ENCODE measurements around the gene CYTH1. TPM values are rescaled to one million over a fixed set of nuclear protein-coding genes. Genes with fewer than 3 reads are reported as not detected.

CYTH1 gene
- total RNA-seq, 1 experiment from 2014 or later: 40.3 TPM

GRCh38 chr17:78797691-78798585, 15.9 kb upstream of the CYTH1 start:
- Histone ChIP-seq H3K4me1 (replicated peaks; ENCODE audit: insufficient read depth) (no peaks in the 10 kb centered on the region), H3K4me2 (no peak overlapping the region), H3K27me3 (ENCODE audit: insufficient read depth, low read depth) (no peaks in the 10 kb centered on the region), H2AFZ (no peak overlapping the region), H3K9me3 (ENCODE audit: insufficient read depth, low read depth) (no peaks in the 10 kb centered on the region), H3K79me2 (ENCODE audit: low read depth) (no peaks in the 10 kb centered on the region), H3K27ac (no peak overlapping the region), H3K36me3 (ENCODE audit: low read depth) (no peaks in the 10 kb centered on the region), H3K9me2 (ENCODE audit: insufficient read depth) (no peaks in the 10 kb centered on the region), H3F3A (ENCODE audit: insufficient read depth, low read depth) (no peaks in the 10 kb centered on the region), H3K4me3 (no peak overlapping the region), H4K20me1 (ENCODE audit: insufficient read depth) (peaks cover 4% of the 10 kb centered on the region)
- ChIA-PET CTCF (no interaction called here), POLR2A (ENCODE audit: unreplicated experiment) (no interaction called here)
- no peak for DNase-seq
- TF ChIP-seq CTCF (conservative IDR thresholded peaks at IDR 0.05) (no peak), EZH2 (IDR thresholded peaks at IDR 0.05; ENCODE audit: low read depth) (no peak)
- intact Hi-C loops (cut with micrococcal nuclease; ENCODE audit: unreplicated experiment): loop anchor here (2.0 kb wide), 1 partner anchor 301 kb away; no protein-coding TSS in a partner anchor
- no TSS peak for BruUV-seq (replicated peaks)

GRCh38 chr17:78797213-78797612, 15.1 kb upstream of the CYTH1 start:
- ChIA-PET POLR2A (ENCODE audit: unreplicated experiment) (no interaction called here), CTCF (no interaction called here)
- Histone ChIP-seq H3K27me3 (ENCODE audit: insufficient read depth, low read depth) (no peaks in the 10 kb centered on the region), H3K27ac (no peak overlapping the region), H2AFZ (no peak overlapping the region), H3K4me3 (no peak overlapping the region), H4K20me1 (ENCODE audit: insufficient read depth) (peaks cover 4% of the 10 kb centered on the region), H3K4me2 (no peak overlapping the region), H3K79me2 (ENCODE audit: low read depth) (no peaks in the 10 kb centered on the region), H3K9me3 (ENCODE audit: insufficient read depth, low read depth) (no peaks in the 10 kb centered on the region), H3K9me2 (ENCODE audit: insufficient read depth) (no peaks in the 10 kb centered on the region), H3F3A (ENCODE audit: insufficient read depth, low read depth) (no peaks in the 10 kb centered on the region), H3K4me1 (replicated peaks; ENCODE audit: insufficient read depth) (no peaks in the 10 kb centered on the region), H3K36me3 (ENCODE audit: low read depth) (no peaks in the 10 kb centered on the region)
- BruUV-seq (replicated peaks): no TSS peak
- DNase-seq: no peak
- intact Hi-C loops (cut with micrococcal nuclease; ENCODE audit: unreplicated experiment): no loop called here
- TF ChIP-seq EZH2 (IDR thresholded peaks at IDR 0.05; ENCODE audit: low read depth) (no peak), CTCF (conservative IDR thresholded peaks at IDR 0.05) (no peak)

GRCh38 chr17:78796517-78796900, 14.4 kb upstream of the CYTH1 start:
- no peak for TF ChIP-seq CTCF (conservative IDR thresholded peaks at IDR 0.05)
- no peak for TF ChIP-seq EZH2 (IDR thresholded peaks at IDR 0.05; ENCODE audit: low read depth)
- no peak overlapping the region for H2AFZ ChIP-seq
- intact Hi-C loops (cut with micrococcal nuclease; ENCODE audit: unreplicated experiment): no loop called here
- no peak overlapping the region for H3K4me2 ChIP-seq
- H3K27me3 ChIP-seq (ENCODE audit: insufficient read depth, low read depth): no peaks in the 10 kb centered on the region
- ChIA-PET POLR2A (ENCODE audit: unreplicated experiment) (no interaction called here), CTCF (no interaction called here)
- no peaks in the 10 kb centered on the region for H3K9me3 ChIP-seq (ENCODE audit: insufficient read depth, low read depth)
- BruUV-seq (replicated peaks): no TSS peak
- no peaks in the 10 kb centered on the region for H3K36me3 ChIP-seq (ENCODE audit: low read depth)
- no peak overlapping the region for H3K4me3 ChIP-seq
- no peaks in the 10 kb centered on the region for H3F3A ChIP-seq (ENCODE audit: insufficient read depth, low read depth)
- no peaks in the 10 kb centered on the region for H3K79me2 ChIP-seq (ENCODE audit: low read depth)
- H3K9me2 ChIP-seq (ENCODE audit: insufficient read depth): no peaks in the 10 kb centered on the region
- H4K20me1 ChIP-seq (ENCODE audit: insufficient read depth): peaks cover 4% of the 10 kb centered on the region
- H3K27ac ChIP-seq: no peak overlapping the region
- no peaks in the 10 kb centered on the region for H3K4me1 ChIP-seq (replicated peaks; ENCODE audit: insufficient read depth)
- no peak for DNase-seq
